Left forelimb (tissue), 1 donor: ENCODE measurements around the gene CIPC.

ENCODE experiments used
- DNase-seq: peaks from one replicate; pipeline ENCODE4 v3.0.0-alpha.2; 2018; ENCODE audit warnings: low spot score

Gene CIPC

DNA sequence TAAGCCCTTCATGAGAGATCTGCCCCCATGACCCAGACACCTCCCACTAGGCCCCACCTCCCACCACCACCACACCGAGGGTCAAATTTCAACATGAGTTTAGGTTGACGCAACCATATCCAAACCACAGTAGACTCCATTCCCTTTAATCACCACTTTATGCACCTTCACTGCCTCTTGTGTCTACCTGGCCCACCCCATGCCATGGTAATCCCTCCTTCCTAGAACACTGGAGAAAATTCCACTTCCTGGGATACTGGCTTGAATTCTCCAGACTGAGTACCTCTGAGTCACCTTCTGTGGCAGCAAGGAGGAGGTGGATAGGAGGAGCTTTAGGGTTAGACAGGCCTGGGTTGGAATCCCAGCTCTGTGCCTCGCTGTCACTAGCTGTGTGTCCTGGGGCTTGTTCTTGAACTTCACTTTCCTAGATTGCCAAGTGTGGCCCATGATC, 26.1 kb upstream of the CIPC start:
- DNase-seq = no peak

DNA sequence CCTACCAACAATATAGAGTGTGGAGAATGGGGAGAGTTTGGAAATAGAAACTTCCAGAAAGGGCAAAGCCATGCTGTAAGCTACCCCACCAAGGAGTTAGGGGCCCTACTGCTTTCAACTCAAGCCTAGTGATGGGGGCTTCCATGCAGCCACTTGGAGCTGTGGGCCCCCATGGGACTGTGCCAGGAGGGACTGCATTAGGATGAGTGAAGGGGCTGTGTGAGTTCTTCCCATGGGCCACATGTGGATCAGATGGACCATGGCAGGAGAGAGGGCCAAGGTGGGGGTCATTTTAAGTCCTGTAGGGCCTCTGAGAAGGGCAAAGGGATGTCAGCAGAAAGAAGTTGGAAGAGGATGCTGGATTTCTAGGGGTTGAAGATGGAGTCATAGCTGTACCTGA, 23.1 kb upstream of the CIPC start:
- DNase-seq = no peak

DNA sequence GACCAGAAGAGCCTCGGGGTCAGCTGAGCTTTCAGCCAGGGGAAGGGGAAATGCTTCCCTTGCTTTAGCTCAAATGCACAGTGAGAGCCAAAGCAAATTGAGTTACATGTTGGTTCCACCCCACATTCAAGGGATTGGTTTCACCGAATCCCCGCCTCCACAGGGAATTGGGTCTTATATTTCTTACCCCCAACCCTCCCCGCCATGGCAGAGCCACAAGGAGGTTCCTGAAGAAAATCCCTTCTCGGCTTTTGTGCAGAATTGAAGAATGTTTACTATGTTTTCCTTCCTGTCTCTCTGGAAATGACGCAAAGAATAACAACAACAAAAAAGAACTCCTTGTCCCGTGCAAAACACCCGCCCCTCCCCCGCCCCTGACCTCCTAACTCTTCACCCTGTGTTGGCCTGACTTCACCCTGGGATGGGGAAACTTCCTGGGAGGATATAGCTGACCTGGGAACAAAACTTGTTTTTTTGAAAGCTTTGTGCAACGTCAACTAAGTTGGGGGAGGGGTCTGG, 21.9 kb upstream of the CIPC start:
- no peak for DNase-seq

DNA sequence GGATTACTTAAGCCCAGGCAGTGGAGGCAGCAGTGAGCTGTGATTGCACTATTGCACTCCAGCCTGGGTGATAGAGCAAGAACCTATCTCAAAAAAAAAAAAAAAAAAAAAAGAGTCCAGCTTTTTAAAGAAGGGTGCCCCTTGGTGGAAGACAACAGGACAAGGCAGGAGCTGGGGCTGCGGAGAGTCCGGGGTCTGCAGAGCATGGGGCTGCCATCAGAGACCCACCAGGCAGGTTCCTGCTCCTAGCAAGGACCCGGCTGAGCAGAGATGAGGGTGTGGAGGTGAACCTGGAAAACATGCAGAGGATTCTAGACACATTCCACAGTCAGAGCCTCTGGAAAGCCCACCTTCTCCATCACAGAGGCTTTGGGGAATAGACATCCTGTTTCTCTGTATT, 21.0 kb upstream of the CIPC start:
- no peak for DNase-seq

DNA sequence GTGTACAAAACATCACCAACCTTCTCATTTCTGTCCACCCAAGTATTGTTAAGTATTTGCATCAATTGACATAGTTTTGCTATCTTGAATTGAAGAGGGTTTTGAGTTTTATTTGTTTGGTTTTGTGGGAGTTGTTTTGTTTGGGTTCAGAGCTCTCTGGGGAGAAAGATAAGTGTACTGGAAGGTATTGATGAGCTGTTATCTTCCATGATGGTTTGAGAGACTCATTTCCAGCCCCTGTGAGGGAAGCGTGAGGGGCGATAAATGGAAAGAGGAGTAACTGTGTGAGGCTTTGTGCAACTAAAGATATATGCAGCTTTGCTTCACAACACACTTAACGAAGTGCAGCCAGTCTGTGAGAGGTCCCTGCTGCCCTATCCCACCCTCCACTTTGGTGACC, 15.7 kb upstream of the CIPC start:
- no peak for DNase-seq

DNA sequence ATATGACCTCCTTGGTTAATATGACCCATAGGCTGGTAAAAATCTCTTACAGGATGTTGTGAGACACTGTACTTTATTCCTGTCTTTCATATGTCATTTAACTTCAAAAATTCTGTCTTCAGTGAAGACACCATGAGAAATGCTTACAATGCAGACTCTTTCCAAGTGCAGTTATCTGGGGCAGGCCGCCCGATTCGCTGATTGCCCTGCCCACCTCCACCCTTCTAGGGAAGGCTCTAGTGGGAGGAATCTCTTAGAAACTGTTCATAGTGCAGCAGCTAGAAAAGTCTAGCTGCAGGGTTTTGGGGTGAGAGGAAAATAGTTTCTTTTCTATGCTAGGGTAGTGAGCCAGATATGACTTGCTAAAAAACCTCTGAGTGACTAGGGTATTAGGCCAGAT, 15.0 kb upstream of the CIPC start:
- no peak for DNase-seq

DNA sequence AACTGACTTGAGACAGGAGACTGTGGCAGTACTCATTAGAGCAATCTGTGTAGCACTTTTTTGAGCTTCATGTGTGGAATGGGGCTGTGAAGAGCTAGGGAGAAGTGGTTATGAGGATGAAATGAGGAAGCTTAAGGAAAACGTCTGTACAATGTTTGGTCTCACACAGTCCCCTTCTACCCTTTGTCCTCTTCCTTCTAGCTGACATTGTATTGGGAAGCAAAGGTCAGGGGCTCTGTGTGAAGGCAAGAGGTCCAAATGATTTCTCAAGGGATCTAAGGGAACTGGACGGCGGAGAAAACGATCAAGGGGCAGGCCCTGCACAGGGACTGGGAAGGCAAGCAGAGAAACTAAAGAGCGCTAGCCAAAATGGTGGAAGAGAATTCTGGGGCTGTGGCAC, 13.1 kb upstream of the CIPC start:
- DNase-seq = no peak

DNA sequence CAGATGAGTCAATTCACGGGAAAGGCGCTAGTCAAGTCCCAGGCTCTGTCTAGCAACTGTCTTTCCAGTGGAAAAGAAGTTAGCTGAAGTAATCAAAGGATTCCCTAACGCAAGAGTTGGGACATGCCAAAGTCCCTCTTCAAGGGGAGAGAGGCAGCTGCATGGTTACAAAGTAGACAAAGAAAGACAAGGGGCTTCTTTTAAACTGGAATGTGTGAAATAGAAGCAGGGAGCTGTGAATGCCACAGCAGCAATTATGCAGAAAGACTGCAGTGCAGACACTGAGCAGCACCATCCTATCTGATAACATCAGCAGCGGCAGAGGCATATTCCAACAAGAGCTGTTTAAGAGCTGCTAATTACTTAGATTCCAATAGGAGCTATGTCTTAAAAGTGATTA, 12.5 kb upstream of the CIPC start:
- DNase-seq = no peak

DNA sequence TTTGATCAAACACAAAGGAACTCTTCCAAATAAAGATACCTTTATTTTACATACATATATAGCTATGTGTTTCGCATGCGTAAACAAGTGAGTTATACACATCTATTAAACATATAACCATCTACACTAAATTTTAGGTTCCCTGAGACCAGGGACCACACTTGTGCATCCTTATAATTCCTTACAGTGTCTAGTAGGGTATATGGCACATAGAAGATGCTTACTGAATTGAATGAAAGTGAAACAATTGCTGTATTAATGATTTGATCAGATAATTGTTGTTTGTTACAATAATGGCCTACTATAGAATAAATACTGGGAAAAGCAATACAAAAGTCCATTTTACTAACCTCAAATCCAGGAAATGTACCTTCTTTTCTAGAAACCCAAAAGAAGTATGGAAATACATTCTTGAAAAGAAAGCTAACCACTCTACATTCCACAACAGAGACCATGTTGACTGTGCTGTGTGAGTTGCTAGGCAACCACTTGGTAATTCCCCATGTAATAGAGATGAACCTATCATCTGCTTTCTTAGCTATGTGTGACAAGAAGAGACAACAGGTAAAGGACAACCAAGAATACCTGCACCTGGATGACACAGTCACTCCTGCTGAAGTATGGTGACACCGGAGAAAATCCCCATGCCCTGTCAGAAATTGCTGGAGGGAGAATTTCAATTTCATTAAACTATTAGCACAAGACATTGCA, 11.9 kb upstream of the CIPC start:
- DNase-seq = no peak

DNA sequence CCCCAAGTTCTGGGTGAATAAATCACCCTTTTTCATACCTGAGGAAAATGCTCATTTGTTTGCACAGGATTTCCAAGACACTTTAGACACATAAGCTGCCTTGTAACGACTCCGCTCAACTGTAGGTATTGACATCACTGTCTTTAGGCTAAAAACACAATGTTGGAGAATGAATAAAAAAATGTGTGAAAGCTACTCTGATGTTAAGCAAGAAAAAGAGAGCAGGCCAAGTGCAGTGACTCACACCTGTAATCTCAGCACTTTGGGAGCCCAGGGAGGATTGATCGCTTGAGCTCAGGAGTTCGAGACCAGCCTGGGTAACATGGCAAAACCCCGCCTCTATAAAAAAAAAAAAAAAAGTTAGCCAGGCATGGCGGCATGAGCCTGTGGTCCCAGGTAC, 11.1 kb upstream of the CIPC start:
- DNase-seq = no peak

DNA sequence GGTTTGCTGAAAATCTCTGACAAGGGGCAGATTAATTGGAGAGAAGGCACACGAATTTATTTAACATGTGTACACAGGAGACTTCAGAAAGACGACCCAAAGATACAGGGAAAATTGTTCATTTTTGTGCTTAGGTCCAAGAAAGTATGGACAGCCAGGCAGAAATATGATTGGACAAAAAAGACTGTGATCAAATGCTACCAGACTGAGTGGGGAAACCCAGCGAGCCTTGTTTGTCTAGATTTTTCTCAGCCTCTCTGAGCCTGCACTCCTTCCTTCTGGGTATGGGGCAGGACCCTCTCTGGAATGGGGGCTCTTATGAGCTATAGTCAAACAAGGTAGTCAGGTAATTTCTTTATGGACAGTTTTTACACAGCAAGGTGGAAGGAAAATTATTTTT, 10.4 kb upstream of the CIPC start:
- no peak for DNase-seq

DNA sequence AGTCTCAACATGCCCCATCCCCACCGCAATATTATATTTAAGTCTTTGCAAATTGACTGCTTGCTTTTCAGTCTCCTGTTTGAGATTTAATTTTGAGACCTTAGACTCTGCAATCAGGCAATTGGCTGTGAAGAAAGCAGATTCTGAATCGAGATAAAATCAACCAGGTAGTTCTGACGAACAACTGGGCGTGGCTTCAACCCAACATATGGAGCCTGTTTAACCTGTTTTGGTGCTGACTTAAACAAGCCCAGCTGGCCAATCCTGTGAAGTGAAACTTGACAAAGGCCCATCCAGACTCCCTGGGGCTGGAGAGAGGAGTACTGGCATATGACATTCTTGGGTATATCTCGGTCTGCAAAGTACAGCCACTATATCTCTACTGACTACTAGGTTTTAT, 9.8 kb upstream of the CIPC start:
- DNase-seq = no peak

DNA sequence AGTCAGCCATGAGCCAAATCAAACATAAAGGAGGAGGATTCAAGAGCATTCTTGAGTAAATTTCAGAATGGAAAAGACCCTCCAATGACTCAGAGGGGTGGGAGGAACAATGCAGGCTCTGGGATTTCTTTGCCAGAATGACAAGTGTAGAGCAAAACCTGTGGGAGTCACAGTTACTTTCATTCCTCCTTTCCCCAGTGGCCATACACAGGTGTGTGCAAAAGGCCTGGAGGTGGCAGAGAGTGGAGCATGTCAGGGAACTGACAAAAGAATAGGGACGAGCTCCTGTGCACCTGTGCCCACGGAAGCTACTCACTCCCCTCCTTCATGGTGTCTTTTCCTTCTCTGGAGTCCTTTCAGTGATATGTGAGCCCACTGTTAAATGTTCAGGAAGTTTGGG, 9.4 kb upstream of the CIPC start:
- no peak for DNase-seq

DNA sequence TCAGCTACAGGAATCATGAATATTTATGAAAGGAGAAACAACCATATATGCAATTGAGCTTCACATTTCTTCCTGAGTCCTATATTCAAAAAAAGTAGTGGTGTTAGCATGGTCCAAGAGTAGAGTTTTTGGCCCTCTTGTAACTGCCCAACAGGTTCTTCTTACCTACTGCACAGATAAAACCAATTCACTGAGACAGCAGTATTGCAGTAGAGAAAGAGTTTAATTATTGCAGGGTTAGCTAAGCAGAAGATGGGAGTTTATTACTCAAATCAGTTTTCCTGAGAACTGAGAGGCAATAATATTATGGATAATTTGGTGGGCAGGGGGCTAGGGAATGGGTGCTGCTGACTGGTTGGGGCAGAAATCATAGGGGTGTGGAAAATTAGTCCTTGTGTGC, 6.5 kb upstream of the CIPC start:
- DNase-seq = no peak

DNA sequence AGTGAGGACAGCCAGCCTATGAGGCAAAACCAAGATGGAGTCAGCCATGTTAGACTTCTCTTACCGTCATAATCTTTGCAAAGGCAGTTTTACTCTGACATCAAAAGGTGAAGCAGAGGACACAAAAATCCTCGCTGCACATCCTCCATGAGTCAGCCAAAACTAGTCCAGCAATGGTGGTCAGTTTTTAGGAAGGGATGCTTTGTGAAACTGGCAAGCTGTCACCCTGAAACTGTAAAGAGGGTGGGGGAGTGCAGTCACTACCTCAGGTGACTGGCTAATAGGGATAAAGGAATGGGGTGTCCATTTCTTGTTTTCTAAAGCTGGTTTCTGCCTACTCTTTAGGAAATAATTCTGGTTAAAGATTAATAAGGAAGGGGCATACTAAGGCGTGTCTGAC, 5.4 kb upstream of the CIPC start:
- DNase-seq = no peak

DNA sequence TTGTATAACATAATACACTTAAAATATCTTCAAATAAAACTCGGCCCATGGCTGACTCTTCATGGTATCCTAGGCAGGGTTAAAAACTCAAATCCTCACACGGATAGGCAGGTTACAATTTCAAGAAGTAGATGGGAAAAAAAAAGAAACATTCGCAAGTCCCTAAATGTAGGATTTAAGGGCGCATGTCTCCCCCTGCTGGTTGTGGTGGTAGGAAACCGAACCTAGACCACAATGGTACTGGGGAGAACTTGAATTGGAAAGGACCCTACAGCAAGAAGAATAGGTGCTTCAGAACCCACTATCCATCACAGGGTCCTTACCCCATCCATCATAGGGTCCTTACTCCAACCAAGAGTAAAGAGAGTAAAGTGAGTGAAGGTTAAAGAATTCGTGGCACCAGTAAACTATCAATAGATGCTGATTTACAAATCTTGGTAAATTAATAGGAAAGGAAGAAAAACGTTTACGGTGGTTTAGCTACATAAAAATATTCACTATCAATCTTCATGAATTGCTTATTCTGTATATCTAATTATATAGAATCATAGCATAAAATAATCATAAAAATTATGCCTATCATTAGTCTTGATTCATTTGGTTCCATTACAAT, 3.3 kb upstream of the CIPC start:
- DNase-seq = no peak

DNA sequence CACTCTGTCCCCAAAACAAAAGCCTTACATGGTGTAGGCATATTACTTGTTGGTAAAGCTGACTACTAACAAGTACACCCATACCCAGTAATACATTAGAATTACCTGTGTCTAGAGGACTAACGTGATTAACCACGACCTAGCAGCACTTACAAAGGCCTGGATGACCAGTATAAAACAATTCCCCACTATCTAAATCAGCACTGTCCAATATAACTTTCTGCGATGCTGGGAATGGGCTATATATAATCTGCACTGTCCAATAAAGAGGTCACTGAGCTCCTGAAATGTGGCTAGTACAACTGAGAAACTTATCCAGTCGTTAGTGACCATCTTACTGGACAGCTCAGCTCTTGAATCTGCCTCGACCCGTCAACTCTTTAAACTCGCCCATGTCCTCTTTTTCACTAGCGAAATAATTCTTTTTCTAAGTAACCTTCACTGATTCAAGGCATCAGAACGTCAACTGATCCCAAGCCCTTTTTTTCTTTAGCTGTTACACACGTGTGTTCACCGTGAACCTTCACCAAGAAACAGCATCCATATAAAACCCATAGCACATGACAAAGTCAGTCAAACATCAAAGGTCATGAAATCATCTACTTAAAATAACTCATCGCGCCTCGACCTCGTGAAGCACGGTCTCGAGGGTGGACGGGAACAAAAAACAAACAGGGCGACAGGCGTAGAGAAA, 905 bp upstream of the CIPC start:
- DNase-seq = no peak

DNA sequence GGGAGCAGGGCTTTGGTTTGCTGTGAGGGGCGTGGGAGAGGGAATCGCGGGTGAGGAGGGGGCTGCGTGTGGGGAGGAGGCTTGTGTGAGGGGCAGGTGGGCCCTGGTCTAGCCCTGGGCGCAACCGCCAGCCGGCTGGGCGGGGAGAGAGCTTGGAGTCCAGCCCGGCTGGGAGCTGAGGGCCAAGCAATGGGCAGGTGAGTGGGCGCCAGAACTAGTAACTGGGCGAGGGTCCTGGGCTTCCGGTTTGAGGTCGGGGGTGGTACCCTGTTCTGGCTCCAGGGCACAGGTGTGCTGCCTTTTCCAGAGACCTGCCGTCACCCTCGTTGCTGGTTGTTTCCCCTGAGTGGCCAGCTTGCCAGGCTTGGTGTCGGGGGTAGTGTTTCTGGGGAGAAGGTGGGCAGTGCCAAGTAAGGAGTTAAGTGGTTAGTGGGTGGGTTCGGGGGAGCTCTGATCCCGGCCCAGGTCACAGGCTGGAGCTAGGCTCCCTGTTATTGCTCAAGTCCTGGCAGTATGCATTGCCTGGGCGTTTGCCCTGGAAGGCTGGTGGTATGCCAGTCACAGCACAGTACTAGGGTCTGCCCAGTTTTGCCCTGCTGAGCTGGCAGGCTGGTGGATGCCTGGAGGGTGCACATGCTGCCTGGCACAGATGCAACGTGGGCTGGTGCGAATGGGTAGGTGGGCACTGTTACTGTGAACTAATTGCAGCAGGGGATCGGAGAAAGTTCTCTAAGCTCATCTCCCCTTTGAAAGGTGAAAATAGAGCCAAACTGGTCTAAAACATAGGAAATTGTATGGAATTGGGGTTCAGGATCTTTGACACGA, 683 bp downstream of the CIPC start:
- DNase-seq = no peak

DNA sequence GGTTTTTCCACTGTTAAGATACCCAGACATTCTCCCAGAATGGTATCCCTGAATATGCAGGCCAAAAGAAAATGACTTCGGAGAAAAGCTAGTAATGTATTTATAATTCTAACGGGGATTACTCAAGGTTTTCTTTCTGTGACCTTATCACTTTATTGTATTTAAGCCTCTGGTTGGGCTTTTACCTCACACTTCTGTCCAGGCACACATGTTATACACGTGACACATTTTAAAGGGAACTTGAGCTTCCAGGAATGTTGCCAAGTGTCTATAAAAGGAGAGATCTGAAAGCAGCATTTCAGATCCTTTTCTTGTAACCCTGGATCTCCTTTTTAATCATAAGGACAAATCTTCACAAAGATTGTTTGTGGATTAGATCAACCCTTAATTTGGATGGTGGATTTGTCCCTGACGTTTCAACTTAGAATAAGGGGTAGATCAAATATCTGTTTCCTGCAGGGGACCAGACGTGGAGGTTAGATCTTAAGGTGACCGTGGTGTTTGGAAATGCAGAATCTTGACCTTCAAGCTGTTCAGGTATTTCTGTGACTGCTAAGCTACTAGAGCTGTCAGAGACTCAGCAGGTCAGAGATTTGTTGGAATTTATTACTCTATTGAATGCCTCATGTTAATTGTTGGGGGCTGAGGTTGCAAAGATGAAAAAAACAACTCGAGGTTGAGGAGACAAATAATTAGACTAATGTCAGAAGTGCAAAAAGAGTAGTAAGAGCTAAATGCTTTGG, 1.5 kb downstream of the CIPC start:
- DNase-seq = no peak

DNA sequence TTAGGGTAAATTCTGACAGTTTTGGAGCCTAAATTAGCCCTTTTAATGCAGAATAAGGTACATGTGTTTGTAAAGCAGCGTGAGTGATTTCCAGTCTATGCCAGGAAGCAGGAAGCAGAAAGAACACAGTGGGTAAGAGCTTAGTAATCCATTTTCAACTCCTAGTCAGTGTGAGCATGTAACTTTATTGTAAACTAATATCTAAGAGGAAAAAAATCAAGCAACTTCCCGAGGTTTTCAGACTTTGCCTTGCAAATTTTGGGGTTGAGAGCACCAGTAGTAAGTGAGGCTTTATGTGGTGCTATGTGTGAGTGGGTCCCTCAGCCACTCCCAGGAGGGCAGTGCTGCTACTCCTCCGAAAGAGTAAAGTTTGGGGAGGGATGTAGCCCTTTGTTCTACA, 2.9 kb downstream of the CIPC start:
- DNase-seq = no peak

DNA sequence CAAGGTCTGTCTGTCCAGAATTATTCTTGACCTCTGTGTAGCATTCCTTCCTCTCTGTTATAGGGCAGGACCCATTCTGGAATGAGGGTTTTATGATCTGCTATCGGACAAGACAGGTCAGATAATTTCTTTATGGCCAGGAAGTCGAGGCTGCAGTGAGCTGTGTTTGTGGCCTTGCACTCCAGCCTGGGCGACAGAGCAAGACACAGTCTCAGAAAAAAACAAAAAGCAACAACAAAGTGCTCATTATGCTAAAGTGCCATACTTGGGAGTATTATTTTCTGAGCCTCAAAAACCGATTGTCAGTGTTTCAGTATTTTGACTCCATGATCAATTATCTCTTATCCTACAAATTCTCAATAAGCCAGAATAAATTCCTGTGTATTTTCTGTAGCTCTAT, 4.1 kb downstream of the CIPC start:
- DNase-seq = no peak

DNA sequence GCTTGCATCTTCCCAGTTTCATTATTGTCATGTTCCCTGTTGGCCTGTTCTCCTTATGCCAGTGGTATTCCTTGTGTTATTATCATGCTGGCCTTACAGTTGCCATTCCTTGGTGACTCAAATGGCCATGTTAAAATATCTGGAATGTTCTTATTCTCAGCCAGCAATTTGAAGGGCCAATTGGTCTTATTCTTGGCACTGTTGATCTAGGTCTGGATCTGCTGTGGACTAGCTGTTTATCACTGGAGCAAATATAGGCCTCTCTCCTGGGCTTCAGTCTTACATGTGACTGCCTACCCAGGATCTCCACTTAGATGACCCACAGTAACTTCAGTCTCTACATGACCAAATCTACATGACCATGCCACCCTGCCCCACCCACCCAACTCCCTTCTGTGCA, 5.4 kb downstream of the CIPC start:
- DNase-seq = no peak
